Endodermal cell (in vitro differentiated cells): ENCODE measurements around the gene GSTO1. TPM values are rescaled to one million over a fixed set of nuclear protein-coding genes. Genes with fewer than 3 reads are reported as not detected.

Source experiments
- DNase-seq: peaks from one replicate; pipeline ENCODE4 v3.0.0-alpha.2; 2017
- H3K27ac ChIP-seq: 2 replicates; pipeline ENCODE4 v1.5.1; 2013; ENCODE audit warnings: mild to moderate bottlenecking, low read depth, low read length, moderate library complexity
- H3K27me3 ChIP-seq: 2 replicates; pipeline ENCODE4 v1.6.1; 2013; ENCODE audit warnings: mild to moderate bottlenecking, low read length, moderate library complexity; ENCODE audit not compliant: insufficient read depth, control insufficient read depth, poor library complexity, severe bottlenecking
- H3K36me3 ChIP-seq: 2 replicates; pipeline ENCODE4 v1.7.0; 2013; ENCODE audit warnings: mild to moderate bottlenecking, low read length, moderate library complexity; ENCODE audit not compliant: control insufficient read depth, insufficient read depth
- H3K4me1 ChIP-seq: one replicate; pipeline ENCODE4 v1.7.0; 2013; ENCODE audit warnings: low read length; ENCODE audit not compliant: control insufficient read depth, insufficient read depth
- H3K4me3 ChIP-seq: 2 replicates; pipeline ENCODE4 v1.5.1; 2013; ENCODE audit warnings: mild to moderate bottlenecking, low read length, moderate library complexity
- H3K9ac ChIP-seq: 2 replicates; pipeline ENCODE4 v1.6.1; 2013; ENCODE audit warnings: mild to moderate bottlenecking, low read length, moderate library complexity; ENCODE audit not compliant: poor library complexity, severe bottlenecking; ENCODE audit errors: extremely low read depth
- H3K9me3 ChIP-seq: 2 replicates; pipeline ENCODE4 v1.6.1; 2013; ENCODE audit warnings: mild to moderate bottlenecking, low read length, moderate library complexity; ENCODE audit not compliant: control insufficient read depth
- H3K27ac Mint-ChIP-seq: 2 replicates; pipeline ENCODE4 v1.8.0; 2020; ENCODE audit warnings: mixed read lengths
- H3K27me3 Mint-ChIP-seq: 2 replicates; pipeline ENCODE4 v1.8.0; 2021; ENCODE audit warnings: mild to moderate bottlenecking, mixed read lengths; ENCODE audit not compliant: insufficient read depth
- H3K36me3 Mint-ChIP-seq: 2 replicates; pipeline ENCODE4 v1.8.0; 2020; ENCODE audit warnings: low read depth, mixed read lengths
- H3K4me1 Mint-ChIP-seq: 2 replicates; pipeline ENCODE4 v1.8.0; 2020; ENCODE audit warnings: mixed read lengths
- H3K4me3 Mint-ChIP-seq: 2 replicates; pipeline ENCODE4 v1.8.0; 2020; ENCODE audit warnings: mild to moderate bottlenecking, moderate library complexity, mixed read lengths
- H3K9me3 Mint-ChIP-seq: 2 replicates; pipeline ENCODE4 v1.8.0; 2020; ENCODE audit warnings: mild to moderate bottlenecking, mixed read lengths
- CTCF ChIP-seq: fragments of 200-600 bp; sonication (generic); conservative IDR thresholded peaks from 2 replicates; pipeline ENCODE4 v1.5.0; 2021; ENCODE audit warnings: antibody characterized with exemption, mild to moderate bottlenecking
- WGBS, 2 experiments: methylation state at CpG; one replicate each; pipeline versions ENCODE4 v1.1.5 to v1.1.7; 2013; ENCODE audit warnings: missing lambda C conversion rate in 2 of 2, mixed read lengths in 1 of 2; ENCODE audit not compliant: insufficient coverage in 1 of 2, insufficient read length in 1 of 2; 5-methylcytosine and 5-hydroxymethylcytosine counted together
- total RNA-seq, 2 donors: library from RNA; stranded (reverse); fragmentation: NEBNext Ultra II Directional in 1 of 2; extraction: Animal tissue kit (Norgen Biotek cat#: 25700) in 1 of 2; gene quantifications; 2 replicates in 1 of 2; 3 replicates in 1 of 2; pipeline ENCODE4 v1.2.1, GENCODE V29; 2021

GSTO1 gene
- total RNA-seq, 2 donors from 2014 or later, result 208 to 223 TPM

DNA sequence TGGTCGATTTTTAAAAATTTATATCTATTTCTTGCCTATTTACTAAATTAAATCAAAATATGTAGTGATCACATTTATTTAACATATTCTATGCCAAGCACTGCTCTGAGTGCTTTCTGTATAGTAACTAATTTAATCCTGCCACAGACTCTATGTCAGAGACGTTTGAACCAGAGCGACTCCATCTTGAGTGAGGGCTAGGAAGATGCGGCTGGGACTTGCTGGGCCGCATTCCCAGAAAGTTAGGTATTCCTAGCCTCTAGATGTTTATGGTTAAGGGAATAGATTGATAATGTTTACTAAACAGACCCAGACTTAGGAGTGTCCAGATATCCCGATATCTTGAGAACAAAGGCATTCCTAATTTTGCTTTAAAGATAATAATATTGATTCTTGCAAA is 3.2 kb upstream of the GSTO1 start:
- no peaks in the 10 kb centered on the region for H3K27me3 Mint-ChIP-seq
- peaks cover 39% of the 10 kb centered on the region for H3K9me3 Mint-ChIP-seq
- Histone ChIP-seq H3K9ac (no peak overlapping the region), H3K36me3 (no peaks in the 10 kb centered on the region), H3K4me1 (peaks cover 12% of the 10 kb centered on the region), H3K27ac (no peak overlapping the region), H3K27me3 (no peaks in the 10 kb centered on the region), H3K4me3 (no peak overlapping the region), H3K9me3 (peaks cover 37% of the 10 kb centered on the region)
- TF ChIP-seq CTCF, result no peak
- peaks cover 17% of the 10 kb centered on the region for H3K36me3 Mint-ChIP-seq
- no peak overlapping the region for H3K4me3 Mint-ChIP-seq
- WGBS, 2 experiments, result 98% methylated on average over 6 of the region's 6 CpGs; no CpG with 5 or more reads in 1 of the 2 experiments
- H3K27ac Mint-ChIP-seq, result no peak overlapping the region
- no peak for DNase-seq
- H3K4me1 Mint-ChIP-seq, result peaks cover 38% of the 10 kb centered on the region

DNA sequence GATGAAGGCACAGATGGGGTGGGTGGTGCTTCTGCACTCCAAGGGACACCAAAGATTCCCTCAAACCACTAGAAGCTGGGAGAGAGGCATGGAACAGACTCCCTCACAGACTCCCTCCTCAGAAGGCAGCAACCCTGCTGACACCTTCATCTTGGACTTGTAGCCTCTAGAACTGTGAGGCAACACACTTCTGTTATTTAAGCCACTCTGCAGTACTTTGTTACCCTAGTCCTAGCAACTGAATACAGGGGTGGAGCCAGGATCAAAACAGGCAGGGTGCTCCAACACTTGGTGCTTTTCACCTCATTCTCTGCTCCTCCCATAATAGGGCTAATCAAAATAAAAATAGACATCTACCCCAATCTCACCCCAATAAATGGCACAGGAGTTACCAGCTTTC is 2.3 kb upstream of the GSTO1 start:
- Histone ChIP-seq H3K36me3 (peaks cover 6% of the 10 kb centered on the region), H3K27me3 (no peaks in the 10 kb centered on the region), H3K4me1 (peaks cover 16% of the 10 kb centered on the region), H3K9ac (no peak overlapping the region), H3K4me3 (peak overlapping the region; percentile 36), H3K27ac (no peak overlapping the region), H3K9me3 (peaks cover 28% of the 10 kb centered on the region)
- H3K36me3 Mint-ChIP-seq, result peaks cover 11% of the 10 kb centered on the region
- no peaks in the 10 kb centered on the region for H3K27me3 Mint-ChIP-seq
- no peak for DNase-seq
- H3K4me1 Mint-ChIP-seq, result peaks cover 42% of the 10 kb centered on the region
- H3K4me3 Mint-ChIP-seq, result peak overlapping the region; percentile 76
- H3K9me3 Mint-ChIP-seq, result peaks cover 29% of the 10 kb centered on the region
- H3K27ac Mint-ChIP-seq, result no peak overlapping the region
- no peak for TF ChIP-seq CTCF

- Histone ChIP-seq H3K27ac (no peak overlapping the region), H3K27me3 (no peaks in the 10 kb centered on the region), H3K9me3 (peaks cover 21% of the 10 kb centered on the region), H3K36me3 (peaks cover 13% of the 10 kb centered on the region), H3K4me3 (no peak overlapping the region), H3K4me1 (peaks cover 16% of the 10 kb centered on the region), H3K9ac (no peak overlapping the region)
- DNase-seq, result peak; percentile 78
- Mint-ChIP-seq H3K27me3 (no peaks in the 10 kb centered on the region), H3K4me3 (peak overlapping the region; percentile 76), H3K27ac (no peak overlapping the region), H3K4me1 (peaks cover 42% of the 10 kb centered on the region), H3K9me3 (peaks cover 23% of the 10 kb centered on the region), H3K36me3 (peaks cover 13% of the 10 kb centered on the region)
- TF ChIP-seq CTCF, result no peak
- WGBS, 2 experiments, result 4 to 29% methylated on average over 2 of the region's 2 CpGs
Measured at GRCh38 chr10:104253106-104253505, 1.6 kb upstream of the GSTO1 start.
